ENCODE measurements around the gene MATN3.
A peak's percentile ranks its signal among the peaks of the same experiment; 100 is the strongest.
"Not testable (repeated sequence)": the region's sequence is repeated elsewhere in the genome, so short reads cannot be mapped to it uniquely, and the experiment has no call there.

MATN3 gene

GRCh38 chr2:20012282-20013125 lies at the start of gene MATN3:
Gene MATN3 (minus strand): TSS chr2:20012668. CDS start chr2:20012631, 37 bp downstream.
- no peak for DNase-seq

- no peak for DNase-seq
These were observed 49.5 kb upstream of the MATN3 start for GRCh38 chr2:20061940-20062339.

- DNase-seq: no peak
These were observed 49.0 kb upstream of the MATN3 start for GRCh38 chr2:20061476-20061875.

- DNase-seq: no peak
These were observed 47.6 kb upstream of the MATN3 start for GRCh38 chr2:20060106-20060505.

- DNase-seq: no peak
These were observed 44.8 kb upstream of the MATN3 start for GRCh38 chr2:20057268-20057667.

GRCh38 chr2:20054931-20055330 lies 42.5 kb upstream of the MATN3 start:
- DNase-seq: no peak

- no peak for DNase-seq
These were observed 41.7 kb upstream of the MATN3 start for GRCh38 chr2:20054119-20054518.

- peak; percentile 32 for DNase-seq
These were observed 40.4 kb upstream of the MATN3 start for GRCh38 chr2:20052861-20053281.

GRCh38 chr2:20052229-20052851 lies 39.9 kb upstream of the MATN3 start:
- no peak for DNase-seq

GRCh38 chr2:20051532-20052228 lies 39.2 kb upstream of the MATN3 start, which contains the start of gene LAPTM4A:
Gene LAPTM4A (minus strand): TSS chr2:20051628. CDS start chr2:20051520, 108 bp downstream.
- DNase-seq: peak; percentile 98

- DNase-seq: peak; percentile 61
These were observed 38.4 kb upstream of the MATN3 start for GRCh38 chr2:20050646-20051531.

GRCh38 chr2:20050104-20050645 lies 37.7 kb upstream of the MATN3 start:
- peak; percentile 85 for DNase-seq

- DNase-seq: no peak
These were observed 37.2 kb upstream of the MATN3 start for GRCh38 chr2:20049637-20050036.

GRCh38 chr2:20048488-20049448 lies 36.3 kb upstream of the MATN3 start:
- DNase-seq: no peak

- DNase-seq: not testable (repeated sequence)
These were observed 33.3 kb upstream of the MATN3 start for GRCh38 chr2:20045712-20046292.

GRCh38 chr2:20044778-20045177 lies 32.3 kb upstream of the MATN3 start:
- DNase-seq: no peak

GRCh38 chr2:20042531-20042930 lies 30.1 kb upstream of the MATN3 start:
- DNase-seq: no peak

- DNase-seq: no peak
These were observed 28.2 kb upstream of the MATN3 start for GRCh38 chr2:20040489-20041172.

- no peak for DNase-seq
These were observed 25.2 kb upstream of the MATN3 start for GRCh38 chr2:20037660-20038059.
